Islet precursor cell (in vitro differentiated cells): Measurements from ENCODE around the gene GREB1.

Experiments
- DNase-seq: peaks from one replicate; pipeline ENCODE4 v3.0.0-alpha.2; 2018

The GREB1 gene

DNA sequence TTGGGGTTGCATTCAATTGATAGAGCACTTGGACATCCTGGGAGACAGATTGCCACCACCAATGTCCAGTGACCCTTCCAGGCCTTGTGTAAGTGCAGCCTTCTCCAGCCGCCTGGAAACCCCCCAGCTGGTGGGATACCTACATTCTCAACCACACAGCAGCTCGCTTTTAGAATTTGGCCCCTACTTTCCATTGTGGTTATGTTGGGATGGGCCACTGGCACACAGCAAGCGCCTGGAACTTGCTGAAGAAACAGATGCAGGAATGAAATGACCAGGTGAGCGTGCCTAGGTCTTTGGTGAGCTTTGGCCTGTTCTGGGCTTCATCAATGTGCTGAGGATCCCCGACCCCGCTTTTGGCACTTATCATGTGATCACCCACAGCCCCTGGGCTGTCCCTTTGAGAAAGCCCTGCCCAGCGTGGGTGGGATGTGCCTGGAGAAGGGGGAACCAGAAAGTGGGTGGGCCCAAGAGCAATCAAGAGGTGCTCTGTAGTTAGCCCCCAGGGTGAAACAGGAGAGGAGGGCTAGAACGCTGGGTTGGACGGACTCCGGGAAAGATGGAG, 152.1 kb downstream of the GREB1 start:
- no peak for DNase-seq

DNA sequence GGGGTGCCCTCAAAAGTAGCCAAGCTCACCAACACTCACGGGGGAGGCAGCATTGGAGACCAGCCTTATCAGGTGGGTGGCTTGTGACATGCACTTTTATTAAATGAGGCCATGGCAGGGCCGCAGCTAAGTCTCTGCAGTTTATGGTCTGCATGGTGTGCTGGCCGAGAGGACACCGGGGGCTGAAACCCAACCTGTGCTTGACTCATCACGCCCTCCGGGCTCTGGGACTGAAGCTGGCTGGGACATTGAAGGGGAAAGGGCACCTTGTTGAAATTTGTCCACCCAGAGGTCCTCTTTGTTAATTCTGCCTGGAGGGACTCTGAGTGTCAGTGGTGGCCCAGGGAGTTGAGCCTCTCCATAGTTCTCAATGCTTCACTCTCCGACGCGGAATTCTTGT, 153.9 kb downstream of the GREB1 start:
- peak; percentile 63 for DNase-seq

DNA sequence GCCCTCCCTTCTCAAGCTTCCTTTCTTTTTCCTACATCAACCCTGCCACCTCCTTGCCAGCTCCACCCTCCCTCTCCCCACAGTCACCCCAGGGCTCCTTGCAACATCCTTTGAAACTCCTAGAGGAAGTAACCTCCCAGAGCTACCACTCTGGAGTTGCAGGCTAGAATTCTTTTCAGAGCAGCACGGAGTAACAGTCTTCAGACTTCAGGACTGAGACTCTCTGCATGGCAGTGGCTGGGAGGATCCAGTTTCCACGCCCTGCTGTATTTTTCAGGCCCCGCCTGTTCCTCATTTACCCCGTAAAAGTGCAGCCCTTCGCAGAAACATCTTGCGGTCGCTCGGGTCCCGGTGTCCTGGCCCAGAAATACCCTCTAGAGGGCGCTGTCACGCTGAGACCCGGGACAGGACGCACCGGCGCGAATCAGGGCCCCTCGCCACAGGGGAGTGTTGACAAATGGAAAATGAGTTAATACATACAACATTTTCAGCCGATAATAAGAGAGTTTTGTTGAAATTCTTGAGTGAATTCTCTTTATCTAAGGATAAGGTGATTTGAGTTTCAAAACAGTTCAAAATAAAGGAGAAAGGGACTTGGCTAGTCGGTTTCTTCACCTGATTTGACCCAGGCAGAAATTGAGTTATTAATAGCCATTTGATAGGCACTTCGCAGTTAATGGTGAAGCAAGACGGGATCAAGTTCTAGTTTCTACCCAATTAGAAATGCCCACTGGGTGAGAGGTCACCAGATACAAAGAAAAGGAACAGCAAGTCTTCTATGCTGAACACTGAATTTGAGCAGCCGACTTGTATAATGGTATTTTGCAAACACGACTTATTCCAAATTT, 154.6 kb downstream of the GREB1 start:
- DNase-seq, result peak; percentile 93

DNA sequence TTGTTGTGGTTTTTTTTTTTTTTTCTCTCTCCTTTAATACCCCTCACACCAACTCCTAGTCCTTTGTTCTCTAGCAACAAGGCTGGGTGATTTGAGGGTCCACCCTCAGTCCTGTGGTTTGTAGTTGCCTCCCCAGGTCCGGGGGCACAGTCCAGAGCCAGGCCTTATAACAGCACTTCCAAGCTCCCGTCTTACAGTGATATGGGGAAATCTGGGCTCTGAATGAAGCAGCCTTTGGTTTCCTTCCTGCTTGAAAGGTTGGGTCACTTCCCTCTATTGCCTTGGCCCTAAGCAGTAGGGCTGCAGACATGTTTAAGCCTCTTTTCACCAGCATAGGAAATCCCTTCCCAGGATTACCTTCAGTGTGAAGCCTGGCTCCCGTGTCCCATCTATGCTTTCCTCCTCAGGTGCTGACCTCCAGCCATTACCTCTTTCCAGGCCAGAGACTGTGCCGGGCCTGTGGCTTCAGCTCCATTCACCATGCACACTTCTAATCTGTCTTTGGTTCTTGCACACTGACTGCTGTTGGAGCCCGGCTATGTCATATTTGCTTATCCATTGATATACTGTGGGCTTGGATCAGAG, 157.3 kb downstream of the GREB1 start:
- no peak for DNase-seq
